Measurements from ENCODE around the gene NCBP3.

DNA sequence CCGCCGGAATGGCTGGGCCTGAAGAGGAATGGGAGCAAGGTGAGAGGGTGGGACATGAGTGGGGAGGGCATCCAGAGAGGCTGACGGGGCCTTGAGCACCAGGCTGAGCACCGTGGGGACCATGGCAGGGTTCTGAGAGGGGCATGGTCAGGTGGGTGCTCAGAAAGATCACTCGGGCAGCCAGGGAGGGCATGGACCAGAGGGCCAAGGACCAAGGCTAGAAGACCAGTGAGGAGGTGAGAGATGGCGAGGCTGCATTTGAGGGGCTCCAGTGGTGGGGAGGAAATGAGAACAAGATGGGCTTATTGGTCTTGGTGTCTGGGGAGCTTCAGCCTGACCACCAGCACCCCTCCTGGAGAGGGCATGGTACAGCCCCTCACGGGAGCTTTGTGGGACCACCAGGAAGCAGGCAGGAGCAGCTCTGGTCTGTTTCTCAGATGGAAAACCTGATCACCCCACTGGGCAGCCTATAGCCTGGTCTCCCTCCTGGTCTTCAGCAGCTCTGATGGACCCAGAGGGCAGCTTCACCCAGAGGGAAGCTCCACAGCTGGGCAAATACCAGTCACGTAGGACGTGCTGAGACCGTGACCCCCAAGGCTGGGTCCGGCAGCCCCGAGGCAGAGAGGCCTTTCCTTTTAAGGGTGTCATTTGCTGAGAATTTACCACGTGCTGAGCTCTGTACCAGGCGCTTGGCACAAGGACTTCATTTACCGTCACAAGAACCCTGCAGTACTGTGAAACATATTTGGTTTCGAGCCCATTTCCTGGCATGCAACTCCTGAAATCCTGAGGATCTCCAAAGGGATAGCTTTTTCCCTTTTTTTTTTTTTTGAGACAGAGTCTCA, 11.4 kb upstream of the NCBP3 start:
- TF ChIP-seq FOXA3 (CRISPR knock-in tag; conservative IDR thresholded peaks at IDR 0.05 in 1 of 2, IDR thresholded peaks at IDR 0.05 in 1 of 2) (no peak), YY1 (IDR thresholded peaks at IDR 0.05; ENCODE audit: borderline replicate concordance in 1 of 3, control insufficient read depth in 1 of 3, extremely low read depth in 1 of 3, insufficient read depth in 3 of 3, insufficient read length in 1 of 3, insufficient replicate concordance in 2 of 3, low read depth in 1 of 3, low read length in 2 of 3) (no peak), CBFB (CRISPR knock-in tag; IDR thresholded peaks at IDR 0.05) (no peak), RB1 (IDR thresholded peaks at IDR 0.05; ENCODE audit: low read depth) (no peak), SMC3 (conservative IDR thresholded peaks at IDR 0.05; ENCODE audit: insufficient read depth, low read depth, low read length) (no peak), BCL6 (CRISPR knock-in tag; IDR thresholded peaks at IDR 0.05) (no peak), BMI1 (IDR thresholded peaks at IDR 0.05; ENCODE audit: low read length) (no peak)
- TF ChIP-seq, protein P1, sequence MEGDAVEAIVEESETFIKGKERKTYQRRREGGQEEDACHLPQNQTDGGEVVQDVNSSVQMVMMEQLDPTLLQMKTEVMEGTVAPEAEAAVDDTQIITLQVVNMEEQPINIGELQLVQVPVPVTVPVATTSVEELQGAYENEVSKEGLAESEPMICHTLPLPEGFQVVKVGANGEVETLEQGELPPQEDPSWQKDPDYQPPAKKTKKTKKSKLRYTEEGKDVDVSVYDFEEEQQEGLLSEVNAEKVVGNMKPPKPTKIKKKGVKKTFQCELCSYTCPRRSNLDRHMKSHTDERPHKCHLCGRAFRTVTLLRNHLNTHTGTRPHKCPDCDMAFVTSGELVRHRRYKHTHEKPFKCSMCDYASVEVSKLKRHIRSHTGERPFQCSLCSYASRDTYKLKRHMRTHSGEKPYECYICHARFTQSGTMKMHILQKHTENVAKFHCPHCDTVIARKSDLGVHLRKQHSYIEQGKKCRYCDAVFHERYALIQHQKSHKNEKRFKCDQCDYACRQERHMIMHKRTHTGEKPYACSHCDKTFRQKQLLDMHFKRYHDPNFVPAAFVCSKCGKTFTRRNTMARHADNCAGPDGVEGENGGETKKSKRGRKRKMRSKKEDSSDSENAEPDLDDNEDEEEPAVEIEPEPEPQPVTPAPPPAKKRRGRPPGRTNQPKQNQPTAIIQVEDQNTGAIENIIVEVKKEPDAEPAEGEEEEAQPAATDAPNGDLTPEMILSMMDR (IDR thresholded peaks at IDR 0.05 in 2 of 3, conservative IDR thresholded peaks at IDR 0.05 in 1 of 3; ENCODE audit: insufficient read depth in 2 of 3, low read depth in 1 of 3, low read length in 3 of 3): no peak
